ENCODE results near the gene TMEFF1. TPM values are rescaled to one million over a fixed set of nuclear protein-coding genes. Genes with fewer than 3 reads are reported as not detected.

The TMEFF1 gene
- total RNA-seq, 4 donors from 2014 or later, result 0.10 to 1.1 (median 0.81) TPM; not detected in 1

- 65 to 80% methylated on average over 1 of the region's 1 CpG for whole genome bisulfite sequencing, 2 donors (ENCODE audit: low coverage in 1 of 2)
- TF ChIP-seq EP300 (IDR thresholded peaks at IDR 0.05) (no peak), CTCF (IDR thresholded peaks at IDR 0.05) (no peak), POLR2AphosphoS5 (IDR thresholded peaks at IDR 0.05) (no peak), POLR2A (IDR thresholded peaks at IDR 0.05) (no peak)
- Histone ChIP-seq H3K4me3 (no peak overlapping the region), H3K36me3 (no peaks in the 10 kb centered on the region), H3K27me3 (no peaks in the 10 kb centered on the region), H3K27ac (no peak overlapping the region), H3K9me3 (no peaks in the 10 kb centered on the region), H3K4me1 (no peaks in the 10 kb centered on the region)
- ATAC-seq, result no peak
Observed at GRCh38 chr9:100485196-100485595, 12.2 kb downstream of the TMEFF1 start.

- H3K27ac ChIP-seq, result no peak overlapping the region
- TF ChIP-seq POLR2A (IDR thresholded peaks at IDR 0.05) (no peak), CTCF (IDR thresholded peaks at IDR 0.05) (no peak), POLR2AphosphoS5 (IDR thresholded peaks at IDR 0.05) (no peak), EP300 (IDR thresholded peaks at IDR 0.05) (no peak)
- no peaks in the 10 kb centered on the region for H3K36me3 ChIP-seq
- no peaks in the 10 kb centered on the region for H3K9me3 ChIP-seq
- H3K27me3 ChIP-seq, result no peaks in the 10 kb centered on the region
- ATAC-seq, result no peak
- H3K4me1 ChIP-seq, result no peaks in the 10 kb centered on the region
- WGBS, 2 donors (ENCODE audit: low coverage in 1 of 2), result 73 to 82% methylated on average over 6 to 10 of the region's 10 CpGs
- H3K4me3 ChIP-seq, result no peak overlapping the region
Observed at GRCh38 chr9:100486479-100487176, 13.7 kb downstream of the TMEFF1 start.

- Histone ChIP-seq H3K27me3 (no peaks in the 10 kb centered on the region), H3K27ac (no peak overlapping the region), H3K36me3 (no peaks in the 10 kb centered on the region), H3K4me1 (no peaks in the 10 kb centered on the region), H3K9me3 (no peaks in the 10 kb centered on the region), H3K4me3 (no peak overlapping the region)
- 82 to 100% methylated on average over 1 of the region's 1 CpG for WGBS, 2 donors (ENCODE audit: low coverage in 1 of 2)
- TF ChIP-seq CTCF (IDR thresholded peaks at IDR 0.05), result no peak
- TF ChIP-seq POLR2AphosphoS5 (IDR thresholded peaks at IDR 0.05), result no peak
- TF ChIP-seq POLR2A (IDR thresholded peaks at IDR 0.05), result no peak
- TF ChIP-seq EP300 (IDR thresholded peaks at IDR 0.05), result no peak
- no peak for ATAC-seq
Observed at GRCh38 chr9:100488177-100488576, 15.2 kb downstream of the TMEFF1 start.

GRCh38 chr9:100489836-100490235 lies 16.9 kb downstream of the TMEFF1 start:
- no peak overlapping the region for H3K4me3 ChIP-seq
- TF ChIP-seq CTCF (IDR thresholded peaks at IDR 0.05) (no peak), POLR2A (IDR thresholded peaks at IDR 0.05) (no peak), EP300 (IDR thresholded peaks at IDR 0.05) (no peak), POLR2AphosphoS5 (IDR thresholded peaks at IDR 0.05) (no peak)
- H3K36me3 ChIP-seq, result no peaks in the 10 kb centered on the region
- 74% methylated on average over 3 to 4 of the region's 4 CpGs for WGBS, 2 donors (ENCODE audit: low coverage in 1 of 2)
- no peak overlapping the region for H3K27ac ChIP-seq
- no peaks in the 10 kb centered on the region for H3K9me3 ChIP-seq
- ATAC-seq, result no peak
- no peaks in the 10 kb centered on the region for H3K27me3 ChIP-seq
- no peaks in the 10 kb centered on the region for H3K4me1 ChIP-seq

GRCh38 chr9:100492952-100493351 lies 20.0 kb downstream of the TMEFF1 start:
- H3K4me1 ChIP-seq, result no peaks in the 10 kb centered on the region
- no peak for ATAC-seq
- no peaks in the 10 kb centered on the region for H3K9me3 ChIP-seq
- H3K27ac ChIP-seq, result no peak overlapping the region
- H3K27me3 ChIP-seq, result no peaks in the 10 kb centered on the region
- 63 to 100% methylated on average over 1 to 2 of the region's 2 CpGs for WGBS, 2 donors (ENCODE audit: low coverage in 1 of 2)
- no peaks in the 10 kb centered on the region for H3K36me3 ChIP-seq
- TF ChIP-seq POLR2AphosphoS5 (IDR thresholded peaks at IDR 0.05) (no peak), POLR2A (IDR thresholded peaks at IDR 0.05) (no peak), CTCF (IDR thresholded peaks at IDR 0.05) (no peak), EP300 (IDR thresholded peaks at IDR 0.05) (no peak)
- H3K4me3 ChIP-seq, result no peak overlapping the region

Data from gastroesophageal sphincter (tissue), 4 donors.